ENCODE results near the gene IER3.
"Not testable (repeated sequence)": the region's sequence is repeated elsewhere in the genome, so short reads cannot be mapped to it uniquely, and the experiment has no call there.

IER3 gene

DNA sequence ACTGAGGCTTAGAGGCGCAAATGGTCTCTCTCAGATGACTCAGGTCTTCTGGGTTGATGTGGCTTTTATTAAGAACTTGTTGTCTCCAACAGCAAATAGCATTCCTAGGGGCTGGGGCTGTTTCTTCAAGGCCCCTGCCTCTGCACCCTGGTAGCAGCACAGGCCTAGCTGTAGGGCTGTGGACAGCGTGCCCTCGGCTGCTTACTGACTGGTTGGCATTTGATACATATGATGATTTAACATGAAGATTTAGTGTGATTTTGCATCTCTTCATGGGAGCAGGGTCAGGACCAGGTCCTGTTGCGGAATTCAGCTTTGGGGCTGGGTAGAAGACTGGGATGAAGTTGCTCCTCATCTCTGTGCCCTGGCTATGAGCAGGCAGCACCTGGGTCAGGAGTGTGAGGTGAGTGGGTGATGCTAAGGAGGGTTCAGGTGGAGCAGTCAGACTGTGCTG lies 24.3 kb upstream of the IER3 start:
- no peak for DNase-seq

DNA sequence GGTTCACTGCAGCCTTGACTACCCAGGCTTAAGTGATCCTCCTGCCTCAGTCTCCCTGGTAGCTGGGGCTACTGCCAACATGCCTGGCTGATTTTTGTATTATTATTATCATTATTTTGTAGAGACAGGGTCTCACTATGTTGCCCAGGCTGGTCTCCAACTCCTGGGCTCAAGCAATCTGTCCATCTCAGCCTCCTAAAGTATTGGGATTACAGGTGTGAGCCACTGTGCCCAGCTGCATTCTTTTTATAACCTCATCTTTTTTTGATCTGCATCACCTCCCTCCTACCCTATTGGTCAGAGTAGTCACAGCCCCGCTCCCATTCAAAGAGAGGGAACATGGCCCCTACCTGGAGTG lies 23.6 kb upstream of the IER3 start:
- DNase-seq = no peak

DNA sequence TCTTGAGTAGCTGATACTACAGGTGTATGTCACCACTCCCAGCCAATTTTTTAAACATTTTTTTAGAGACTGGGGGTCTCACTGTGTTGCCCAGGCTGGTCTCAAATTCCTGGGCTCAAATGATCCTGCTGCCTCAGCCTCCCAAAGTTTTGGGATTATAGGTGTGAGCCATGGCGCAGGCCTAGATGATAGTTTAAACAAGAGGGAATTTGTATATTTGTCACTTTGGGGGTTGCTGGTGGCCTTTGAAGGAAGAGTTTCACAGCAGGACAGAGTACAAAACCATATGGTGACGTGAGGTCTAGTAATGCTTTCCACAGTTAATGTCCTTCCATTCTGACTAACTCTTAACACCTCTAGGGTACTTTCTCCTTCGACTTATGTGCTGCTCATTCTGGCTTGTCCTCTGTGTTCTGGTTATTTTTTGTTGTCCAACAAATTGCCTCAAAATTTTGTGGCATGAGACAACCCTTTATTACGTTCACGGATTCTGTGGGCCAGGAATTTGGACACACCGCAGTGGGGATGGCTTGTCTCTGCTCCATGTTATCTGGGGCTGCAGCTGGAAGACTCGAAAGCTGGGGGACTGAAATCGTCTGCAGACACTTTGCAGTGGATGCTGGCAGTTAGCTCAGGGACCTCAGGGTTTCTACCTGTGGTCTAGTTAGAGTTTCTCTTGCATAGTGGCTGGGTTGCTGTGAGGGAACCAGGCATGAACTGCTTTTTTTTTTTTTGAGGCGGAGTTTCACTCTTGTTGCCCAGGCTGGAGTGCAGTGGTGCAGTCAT lies 23.0 kb upstream of the IER3 start:
- no peak for DNase-seq

DNA sequence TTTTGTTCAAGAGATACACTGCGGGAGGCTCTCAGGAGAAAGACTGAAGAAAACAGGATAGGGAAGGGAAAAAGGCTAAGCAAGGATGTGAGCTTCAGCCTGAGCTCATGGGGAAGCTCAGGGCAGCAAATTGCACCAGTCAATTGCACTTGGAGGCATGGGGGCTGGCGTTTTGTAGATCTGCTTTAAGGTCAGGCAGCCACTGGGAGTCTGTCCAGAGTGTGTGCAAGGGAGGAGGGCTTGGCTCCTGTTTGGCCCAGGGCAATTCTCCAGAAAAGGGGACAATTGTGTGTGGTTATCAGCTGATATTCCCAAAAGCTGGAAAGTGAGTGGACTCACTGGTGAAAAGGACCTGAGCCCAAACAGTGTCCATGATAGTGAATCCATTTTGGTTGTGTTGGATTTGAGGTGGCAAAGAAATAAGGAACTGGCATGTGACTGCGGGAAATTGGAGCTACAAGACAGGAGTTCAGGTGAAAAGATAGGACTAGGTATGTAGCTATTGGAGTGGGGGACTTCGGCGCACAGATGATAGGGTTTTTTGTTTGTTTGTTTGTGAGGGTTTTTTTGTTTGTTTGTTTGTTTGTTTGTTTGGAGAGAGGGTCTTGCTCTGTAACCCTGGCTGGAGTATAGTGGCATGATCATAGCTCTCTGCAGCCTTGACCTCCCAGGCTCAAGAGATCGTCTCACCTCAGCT lies 22.3 kb upstream of the IER3 start:
- DNase-seq = no peak

DNA sequence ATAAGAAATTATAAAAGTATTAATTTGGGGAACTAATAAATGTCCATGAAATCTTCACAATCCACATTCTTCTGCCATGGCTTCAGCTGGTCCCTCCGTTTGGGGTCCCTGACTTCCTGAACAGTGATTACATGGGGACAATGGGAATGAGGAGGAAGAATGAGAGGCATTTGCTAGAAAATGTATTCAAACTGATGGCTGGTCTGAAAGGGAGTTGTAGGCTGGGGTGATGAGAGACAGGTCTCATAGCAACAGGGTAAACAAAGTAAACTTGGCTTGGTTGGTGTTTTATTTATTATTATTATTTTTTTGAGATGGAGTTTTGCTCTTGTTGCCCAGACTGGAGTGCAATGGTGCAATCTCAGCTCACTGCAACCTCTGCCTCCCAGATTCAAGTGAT lies 21.1 kb upstream of the IER3 start:
- not testable (repeated sequence) for DNase-seq

DNA sequence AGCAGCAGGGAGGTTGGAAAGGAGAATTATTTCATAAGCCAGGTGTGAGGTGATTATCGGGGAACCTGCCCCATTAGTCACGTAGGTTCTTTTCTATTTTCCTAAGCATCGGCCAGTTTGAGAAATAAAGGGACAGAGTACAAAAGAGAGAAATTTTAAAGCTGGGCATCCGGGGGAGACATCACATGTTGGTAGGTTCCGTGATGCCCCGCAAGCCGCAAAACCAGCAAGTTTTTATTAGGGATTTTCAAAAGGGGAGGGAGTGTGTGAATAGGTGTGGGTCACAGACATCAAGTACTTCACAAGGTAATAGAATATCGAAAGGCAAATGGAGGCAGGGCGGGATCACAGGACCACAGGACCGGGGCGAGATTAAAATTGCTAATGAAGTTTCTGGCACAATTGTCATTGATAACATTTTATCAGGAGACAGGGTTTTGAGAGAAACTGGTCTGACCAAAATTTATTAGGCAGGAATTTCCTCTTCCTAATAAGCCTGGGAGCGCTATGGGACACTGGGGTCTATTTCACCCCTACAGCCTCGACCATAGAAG lies 20.2 kb upstream of the IER3 start:
- not testable (repeated sequence) for DNase-seq

DNA sequence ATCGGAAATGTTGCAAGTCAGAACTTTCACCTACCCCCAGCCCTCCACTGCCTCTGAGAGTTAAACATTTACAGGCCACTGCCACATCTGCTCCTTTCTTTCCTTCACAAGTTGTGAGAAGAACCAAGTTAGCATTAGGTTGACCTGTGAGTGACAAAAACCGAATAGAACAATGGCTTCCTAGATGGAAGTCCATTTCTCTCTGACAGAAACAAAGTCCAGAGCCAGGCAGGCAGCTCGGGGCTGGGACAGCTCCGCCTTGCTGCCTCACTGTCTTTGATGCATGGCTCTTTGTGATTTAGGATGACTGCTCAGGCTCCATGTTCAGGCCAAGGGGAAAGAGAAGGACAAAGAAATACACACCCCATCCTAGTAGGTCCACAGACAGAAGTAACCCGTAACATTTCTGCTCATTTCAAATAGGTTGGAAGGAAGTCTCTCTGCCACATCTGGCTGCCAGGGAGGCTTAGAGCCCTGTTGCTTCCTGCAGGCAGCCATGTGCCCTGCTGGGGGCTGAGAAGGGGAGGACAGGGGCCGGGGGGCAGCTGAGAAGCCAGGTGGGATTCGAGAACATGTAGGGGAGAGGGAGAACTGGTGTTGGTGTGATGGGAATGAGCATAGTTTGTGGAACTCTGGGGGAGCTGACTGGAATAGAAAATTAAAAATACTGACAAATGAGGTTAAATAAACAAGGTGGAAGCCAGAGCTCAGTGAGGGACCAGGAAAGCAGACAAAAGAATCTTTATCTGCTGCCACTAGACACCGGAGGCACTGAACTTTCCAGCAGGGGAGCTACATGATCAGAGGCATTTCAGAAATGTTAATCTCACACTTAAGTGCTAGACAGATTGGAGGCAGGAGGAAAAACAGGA lies 19.5 kb upstream of the IER3 start:
- peak; percentile 74 for DNase-seq

DNA sequence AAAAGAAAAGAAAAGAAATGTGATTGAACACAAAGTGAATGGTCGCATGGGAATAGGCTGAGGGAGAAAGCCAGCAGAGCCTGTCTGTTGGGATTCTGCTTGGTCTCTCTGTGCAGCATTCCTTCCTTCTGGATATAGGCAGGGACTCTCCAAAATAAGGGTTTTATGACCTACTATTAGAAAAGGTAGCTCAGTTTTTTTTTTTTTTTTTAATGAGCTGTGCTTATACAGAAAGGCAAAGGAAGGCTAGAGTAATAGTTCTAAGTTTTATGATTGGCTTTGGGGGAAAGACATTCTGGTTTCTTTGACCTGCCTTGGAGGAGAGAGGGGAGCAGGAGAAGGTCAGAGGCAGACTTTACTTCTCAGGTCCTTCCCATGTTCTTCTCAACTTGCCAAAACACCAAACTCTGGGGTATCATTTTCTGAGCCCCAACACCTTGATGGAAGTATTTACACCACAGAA lies 18.8 kb upstream of the IER3 start:
- DNase-seq = no peak

DNA sequence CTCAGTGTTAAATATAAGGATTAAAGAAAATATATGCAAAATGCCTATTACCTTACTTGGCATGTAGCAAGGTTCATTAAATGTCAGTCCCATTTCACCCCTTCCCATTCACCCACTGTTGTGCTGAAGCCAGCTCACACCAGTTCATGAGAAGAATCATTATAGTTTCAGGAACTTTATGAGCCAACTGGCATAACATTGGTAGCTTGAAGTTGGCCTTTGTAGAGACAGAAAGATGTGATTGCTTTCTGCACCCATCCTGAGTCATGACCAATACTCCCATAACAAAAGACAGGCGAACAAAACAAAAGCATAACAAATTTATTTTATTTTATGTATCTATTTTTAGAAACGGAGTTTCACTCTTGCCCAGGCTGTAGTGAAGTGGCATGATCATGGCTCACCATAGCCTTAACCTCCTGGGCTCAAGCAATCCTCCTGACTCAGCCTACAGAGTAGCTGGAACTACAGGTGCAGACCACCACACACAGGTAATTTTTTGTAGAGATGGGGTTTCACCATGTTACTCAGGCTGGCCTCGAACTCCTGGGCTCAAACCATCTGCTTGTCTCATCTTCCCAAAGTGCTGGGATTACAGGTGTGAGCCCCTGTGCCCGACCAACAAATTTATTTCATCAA lies 17.6 kb upstream of the IER3 start:
- no peak for DNase-seq

DNA sequence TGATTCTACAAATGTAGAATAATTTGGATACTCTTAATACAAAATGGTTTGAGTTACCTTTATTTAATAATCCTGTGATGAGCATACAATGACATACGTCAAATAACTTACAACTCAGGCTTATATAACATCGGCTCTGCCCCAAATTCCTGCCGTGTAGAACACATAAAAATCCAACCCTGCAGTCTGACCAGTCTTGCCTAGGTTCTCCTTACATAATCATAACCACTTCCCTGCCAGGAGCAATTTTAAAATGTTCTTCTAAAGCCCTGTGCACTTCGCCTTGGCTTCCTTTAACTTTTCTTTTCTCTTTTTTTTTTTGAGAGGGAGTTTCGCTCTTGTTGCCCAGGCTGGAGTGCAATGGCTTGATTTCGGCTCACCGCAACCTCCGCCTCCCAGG lies 16.2 kb upstream of the IER3 start:
- no peak for DNase-seq

DNA sequence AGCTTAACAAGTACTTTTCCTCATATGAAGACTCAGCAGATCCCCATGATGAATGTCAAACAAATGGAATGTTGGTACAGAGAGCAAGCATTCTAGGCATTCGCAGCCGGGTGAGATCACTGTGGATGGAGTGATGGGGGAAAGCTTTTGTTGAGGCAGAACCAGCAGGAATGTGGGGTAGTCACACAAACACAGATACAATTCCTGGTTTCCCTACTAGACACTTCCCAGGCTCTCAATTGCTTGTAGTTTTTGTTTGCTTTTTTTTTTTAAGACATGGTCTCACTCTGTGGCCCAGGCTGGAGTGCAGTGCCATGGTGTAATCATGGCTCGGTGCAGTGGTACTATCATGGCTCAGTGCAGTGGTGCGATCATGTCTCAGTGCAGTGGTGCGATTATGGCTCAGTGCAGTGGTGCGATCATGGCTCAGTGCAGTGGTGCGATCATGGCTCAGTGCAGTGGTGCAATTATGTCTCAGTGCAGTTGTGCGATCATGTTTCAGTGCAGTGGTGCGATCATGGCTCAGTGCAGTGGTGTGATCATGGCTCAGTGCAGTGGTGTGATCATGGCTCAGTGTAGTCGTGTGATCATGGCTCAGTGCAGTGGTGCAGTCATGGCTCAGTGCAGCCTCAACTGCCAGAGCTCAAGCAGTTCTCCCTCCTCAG lies 15.4 kb upstream of the IER3 start:
- DNase-seq = peak; percentile 98

DNA sequence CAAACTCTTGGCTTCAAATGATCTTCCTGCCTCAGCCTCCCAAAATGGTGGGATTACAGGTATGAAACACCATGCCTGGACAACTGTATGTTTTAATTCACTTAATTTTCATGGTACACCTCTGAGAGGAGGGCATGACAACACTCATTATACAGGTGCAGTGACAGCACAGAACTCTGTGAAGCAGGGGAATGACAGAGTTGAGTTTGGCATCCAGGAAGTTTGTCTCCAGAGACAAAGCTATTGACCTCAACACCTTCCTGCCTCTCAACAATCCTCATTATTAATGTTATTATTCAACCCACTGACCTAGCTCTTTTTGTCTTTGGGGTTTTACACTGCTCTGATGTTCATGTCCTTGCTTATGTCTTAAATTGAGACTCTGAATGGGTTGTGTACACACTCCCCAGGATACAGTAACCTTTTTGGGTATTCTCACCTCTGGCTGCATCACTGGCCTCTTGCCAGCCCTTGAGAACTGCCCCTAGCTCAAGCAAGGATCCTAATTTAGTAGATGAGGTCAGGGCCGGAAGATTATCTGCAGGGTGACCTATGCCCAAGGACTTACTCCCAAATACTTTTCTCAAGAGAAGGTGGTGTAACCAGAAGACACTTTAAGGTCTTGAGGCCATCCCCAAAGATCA lies 13.0 kb upstream of the IER3 start:
- no peak for DNase-seq

DNA sequence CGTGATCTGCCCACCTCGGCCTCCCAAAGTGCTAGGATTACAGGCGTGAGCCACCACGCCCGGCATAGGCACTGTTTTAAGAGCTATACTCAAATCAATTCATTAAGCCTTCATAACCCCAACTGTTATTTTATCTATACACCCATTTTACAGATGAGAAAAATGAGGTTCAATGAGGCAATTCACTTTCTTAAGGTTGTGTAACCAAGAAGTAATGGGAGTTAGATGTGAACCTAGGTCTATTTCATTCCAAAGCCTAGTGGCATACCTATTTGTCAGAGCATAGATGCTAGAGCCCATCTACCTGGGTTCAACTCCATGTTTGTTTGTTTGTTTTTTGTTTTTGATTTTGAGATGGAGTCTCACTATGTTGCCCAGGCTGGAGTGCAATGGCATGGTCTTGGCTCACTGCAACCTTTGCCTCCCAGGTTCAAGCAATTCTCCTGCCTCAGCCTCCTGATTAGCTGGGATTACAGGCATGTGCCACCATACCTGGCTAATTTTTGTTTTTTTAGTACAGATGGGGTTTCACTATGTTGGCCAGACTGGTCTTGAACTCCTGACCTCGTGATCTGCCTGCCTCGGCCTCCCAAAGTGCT lies 12.2 kb upstream of the IER3 start:
- not testable (repeated sequence) for DNase-seq

DNA sequence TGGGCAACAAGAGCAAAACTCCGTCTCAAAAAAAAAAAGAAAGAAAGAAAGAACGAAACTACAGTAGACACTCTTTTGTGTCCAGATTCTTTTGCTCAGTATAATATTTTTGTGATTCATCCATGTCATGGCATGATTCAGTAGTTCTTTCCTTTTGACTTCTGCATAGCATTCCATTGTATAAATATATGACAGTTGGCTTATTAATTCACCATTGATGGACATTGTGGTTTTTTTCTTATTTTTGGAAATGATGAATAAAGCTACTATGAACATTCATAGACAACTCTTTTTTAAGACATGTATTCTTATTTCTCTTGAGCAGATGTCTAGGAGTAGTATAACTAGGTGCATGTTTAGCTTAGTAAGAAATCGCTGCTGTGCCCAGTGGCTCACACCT lies 10.3 kb upstream of the IER3 start:
- DNase-seq = peak; percentile 86

DNA sequence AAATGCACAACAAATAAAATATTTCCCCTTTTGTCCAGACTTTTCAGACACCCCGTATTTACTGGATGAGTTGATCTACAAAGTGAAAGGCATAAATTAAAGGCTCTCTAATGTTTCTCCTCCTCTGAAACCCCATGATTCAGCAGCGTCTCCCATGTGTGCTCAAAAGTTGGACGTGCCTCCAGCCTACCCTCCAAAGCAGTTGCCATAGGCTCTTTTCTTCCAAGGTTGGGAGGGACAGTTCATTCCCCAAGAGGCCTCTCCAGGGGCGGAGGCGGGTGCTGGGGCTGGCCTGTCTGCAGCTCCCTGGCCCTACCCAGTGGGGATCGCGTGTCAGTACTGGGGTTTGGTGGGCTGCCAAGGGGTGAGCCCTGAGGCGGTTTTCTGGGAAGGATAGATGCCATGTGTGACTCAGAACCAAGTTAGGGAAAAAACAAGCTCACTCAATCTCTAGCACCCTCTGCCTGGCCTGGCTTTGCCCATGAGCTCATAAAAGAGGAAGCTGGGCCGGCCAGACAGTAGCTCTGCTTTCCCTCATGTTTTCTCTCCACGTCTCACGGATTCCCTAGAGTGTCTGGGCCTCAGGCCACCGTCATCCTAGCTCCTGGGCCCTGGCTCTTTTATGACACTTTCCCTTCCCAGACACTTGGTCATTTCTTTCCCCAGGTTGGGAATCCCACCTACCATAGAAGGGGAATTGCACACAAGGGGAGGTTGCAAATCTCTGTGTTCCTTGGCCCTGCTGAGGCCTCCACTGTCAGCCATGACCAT lies 8.0 kb upstream of the IER3 start:
- peak; percentile 100 for DNase-seq

DNA sequence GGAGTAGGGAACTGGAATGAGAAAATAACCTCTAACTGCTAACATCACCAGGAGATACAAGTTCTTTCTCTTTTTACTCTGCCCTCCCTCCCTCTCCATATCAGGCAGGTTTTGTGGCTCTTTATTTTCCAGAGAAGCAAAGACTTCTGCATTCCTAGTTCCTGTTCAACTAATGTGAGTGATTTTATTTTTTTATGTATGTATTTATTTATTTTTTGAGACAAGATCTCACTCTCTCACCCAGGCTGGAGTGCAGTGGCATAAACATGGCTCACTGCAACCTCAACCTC lies 6.0 kb upstream of the IER3 start:
- no peak for DNase-seq

DNA sequence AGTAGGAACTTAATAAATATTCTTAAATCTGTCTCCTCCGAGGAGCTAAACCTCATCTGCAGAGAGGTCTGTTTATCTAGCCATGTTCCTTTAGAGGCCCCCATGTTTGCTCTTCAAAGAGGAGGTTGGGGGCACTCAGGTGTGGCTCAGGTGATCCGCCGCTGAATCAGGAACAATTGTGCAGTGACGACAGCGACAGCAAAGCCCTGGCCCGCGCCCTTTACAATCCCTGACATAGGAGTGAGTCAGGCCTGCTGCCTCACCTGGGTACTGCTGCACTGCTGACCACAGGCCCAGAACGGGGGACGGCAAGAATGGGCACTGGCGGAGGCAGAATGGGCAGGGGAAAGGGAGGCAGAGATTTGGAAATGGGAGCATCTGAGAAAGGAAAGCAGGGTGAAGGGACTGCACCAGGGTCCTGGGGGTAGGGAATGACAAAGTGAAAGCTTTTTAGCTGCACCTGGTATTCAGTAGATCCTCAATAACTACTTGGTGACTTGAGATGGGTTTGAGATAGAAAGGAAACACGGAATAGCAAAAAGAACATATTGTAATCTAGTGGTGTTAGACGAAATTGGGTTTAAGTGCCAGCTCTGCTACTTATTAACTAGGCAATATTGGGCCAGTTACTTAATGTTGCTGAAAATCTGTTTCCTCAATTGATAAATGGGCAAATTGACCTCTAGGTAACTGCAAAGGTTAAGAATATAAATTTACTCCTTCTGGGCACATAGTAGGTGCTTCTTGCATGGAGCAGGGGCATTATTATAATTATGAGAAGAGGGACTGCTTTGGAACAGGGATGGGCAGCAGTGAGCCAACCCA lies 5.4 kb upstream of the IER3 start:
- DNase-seq = no peak

DNA sequence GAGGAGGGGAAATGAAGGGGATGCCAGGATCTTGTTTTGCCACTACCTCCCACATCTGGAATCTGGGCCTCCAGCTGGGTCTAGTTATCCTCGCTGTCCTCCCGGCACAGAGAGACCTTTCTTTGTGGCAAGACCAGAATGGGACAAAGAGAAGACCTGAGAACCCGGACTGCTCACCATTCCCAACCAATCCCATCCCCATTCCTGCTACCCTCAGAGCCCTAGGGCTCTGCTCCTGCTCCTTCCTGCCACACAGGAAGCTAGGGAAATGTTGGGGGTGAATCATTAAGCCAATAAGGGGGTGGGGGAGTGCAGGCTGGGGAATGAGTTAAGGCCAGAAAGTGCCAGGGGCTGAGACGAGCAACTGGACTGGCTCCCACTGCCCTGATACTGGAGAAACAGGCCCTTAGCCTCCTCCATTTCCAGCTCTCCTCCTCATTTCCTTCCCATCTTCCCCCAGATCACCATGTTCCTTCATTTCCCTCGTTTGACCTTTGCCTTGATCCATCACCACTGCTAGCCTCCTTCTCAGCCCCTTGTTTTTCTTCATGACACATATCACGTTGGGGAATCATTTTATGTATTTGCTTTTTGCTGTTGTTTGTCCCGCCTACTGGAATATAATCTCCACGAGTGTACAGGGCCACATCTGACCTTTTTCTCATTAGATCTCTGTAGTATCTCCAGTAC lies 4.6 kb upstream of the IER3 start:
- peak; percentile 48 for DNase-seq
